Measurements from ENCODE around the gene KLHL40.

Gene KLHL40

DNA sequence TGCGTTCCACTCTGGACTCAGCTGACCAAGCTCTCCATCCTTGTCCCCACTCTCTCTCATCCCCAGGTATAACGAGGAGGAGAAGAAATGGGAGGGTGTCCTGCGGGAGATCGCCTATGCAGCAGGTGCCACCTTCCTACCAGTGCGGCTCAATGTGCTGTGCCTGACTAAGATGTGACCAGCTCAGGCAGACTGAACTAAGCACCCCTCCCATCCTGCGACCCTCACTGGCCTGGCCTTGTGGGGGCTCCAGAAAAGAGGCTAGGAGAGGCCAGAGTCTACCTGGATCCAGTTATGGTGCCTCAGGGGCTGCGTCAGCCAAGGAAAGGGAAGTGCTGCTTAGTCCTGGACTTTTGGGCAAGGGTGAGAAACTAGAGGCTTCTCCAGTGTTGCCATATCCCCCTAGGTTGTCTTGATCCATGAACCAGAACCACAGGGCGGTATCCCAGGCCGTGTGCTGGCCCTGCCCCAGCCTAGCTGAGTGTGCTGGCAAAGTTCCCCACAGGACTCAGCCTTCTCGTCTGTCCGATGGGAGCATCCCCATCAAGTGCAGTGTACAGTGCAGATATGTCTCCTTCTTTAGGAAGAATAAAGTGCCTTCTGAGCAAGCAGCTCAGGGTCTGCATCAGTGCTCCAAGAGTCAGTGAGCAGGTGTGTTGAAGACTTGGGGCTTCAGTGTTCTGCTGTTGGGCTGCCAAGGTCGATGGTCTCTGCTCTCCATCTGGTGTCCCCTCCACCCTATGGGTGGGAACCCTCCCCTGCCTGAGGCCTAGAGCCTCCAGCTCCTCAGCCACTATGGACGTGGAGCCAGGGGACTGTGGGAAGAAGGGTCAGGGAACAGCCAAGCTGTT is 6.7 kb downstream of the KLHL40 start:
- DNase-seq: peak; percentile 3

DNA sequence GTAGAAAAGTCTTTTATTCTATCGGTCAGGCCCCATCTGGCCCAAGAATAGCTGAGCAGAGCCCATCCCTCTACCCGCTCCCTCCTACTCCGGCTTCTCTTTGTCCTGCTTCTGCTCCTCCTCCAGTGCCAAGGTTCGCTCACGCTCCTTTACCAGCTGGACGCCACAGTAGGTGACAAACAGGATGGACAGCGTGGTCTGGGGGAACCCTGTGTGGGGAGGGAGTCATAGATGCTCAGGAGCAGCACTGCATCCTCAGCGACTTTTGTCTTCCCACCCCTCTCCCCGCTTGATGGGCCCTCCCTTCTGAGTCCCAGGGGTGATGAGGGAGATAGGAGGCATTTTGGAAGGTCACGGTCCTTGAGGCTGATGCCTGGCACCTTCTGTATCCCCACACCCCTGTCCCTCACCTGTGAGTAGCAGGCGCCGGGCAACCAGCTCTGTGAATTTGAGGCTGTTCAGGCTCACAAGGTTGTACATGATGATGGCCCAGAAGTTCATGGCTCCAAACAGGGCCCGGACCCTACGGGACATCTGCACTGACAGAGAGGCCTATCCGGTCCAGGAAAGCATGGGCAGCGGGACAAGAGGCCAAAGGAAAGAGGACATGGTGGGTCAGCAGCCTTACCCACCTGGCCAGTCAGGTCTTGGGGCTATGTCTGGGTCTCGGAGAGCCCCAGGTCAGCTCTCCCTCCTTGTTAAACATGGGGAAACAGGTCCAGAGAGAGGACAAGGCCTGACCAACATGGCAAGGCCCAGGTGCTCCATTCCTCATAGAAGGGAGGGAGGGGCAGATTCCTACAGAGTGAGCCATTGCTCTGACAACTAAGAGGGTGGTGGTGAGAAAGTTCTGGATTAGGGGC is 7.6 kb downstream of the KLHL40 start:
- DNase-seq: peak; percentile 4

DNA sequence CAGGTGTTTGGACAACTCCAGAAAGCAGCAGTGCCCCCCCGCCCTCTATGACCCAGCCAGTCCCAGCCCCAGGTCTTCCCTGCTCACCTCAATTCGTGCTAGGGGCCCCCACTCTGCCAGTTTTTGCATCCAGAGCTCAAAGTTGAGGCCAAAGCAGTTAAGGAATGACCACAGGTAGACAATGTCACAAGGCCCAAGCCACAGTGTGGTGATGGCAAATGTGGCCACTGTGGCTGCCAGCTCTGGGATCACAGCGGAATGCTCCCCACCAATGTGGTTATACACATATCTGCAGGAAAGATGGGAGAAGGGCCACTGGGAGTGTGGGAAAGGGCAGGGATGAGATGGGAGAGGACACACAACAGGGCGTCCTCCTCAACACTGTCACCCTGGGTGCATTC is 8.2 kb downstream of the KLHL40 start:
- no peak for DNase-seq

DNA sequence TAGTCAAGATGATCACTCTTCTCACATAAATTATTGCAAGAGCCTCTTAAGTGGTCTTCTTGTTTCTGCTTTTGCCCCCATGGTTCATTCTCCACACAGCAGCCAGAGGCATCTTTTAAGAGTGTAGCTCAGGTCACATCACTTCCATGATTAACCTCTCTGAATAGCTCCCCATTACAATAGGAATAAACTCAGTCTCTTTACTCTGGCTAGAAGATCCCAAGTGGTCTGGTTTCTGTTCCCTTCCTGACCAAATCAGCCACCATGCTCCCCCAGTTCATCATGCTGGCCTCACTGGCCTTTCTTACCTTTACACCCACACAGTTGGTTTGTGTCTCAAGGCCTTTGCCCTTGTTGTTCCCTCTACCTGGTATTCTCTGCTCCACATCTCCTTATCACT is 9.0 kb downstream of the KLHL40 start:
- no peak for DNase-seq

DNA sequence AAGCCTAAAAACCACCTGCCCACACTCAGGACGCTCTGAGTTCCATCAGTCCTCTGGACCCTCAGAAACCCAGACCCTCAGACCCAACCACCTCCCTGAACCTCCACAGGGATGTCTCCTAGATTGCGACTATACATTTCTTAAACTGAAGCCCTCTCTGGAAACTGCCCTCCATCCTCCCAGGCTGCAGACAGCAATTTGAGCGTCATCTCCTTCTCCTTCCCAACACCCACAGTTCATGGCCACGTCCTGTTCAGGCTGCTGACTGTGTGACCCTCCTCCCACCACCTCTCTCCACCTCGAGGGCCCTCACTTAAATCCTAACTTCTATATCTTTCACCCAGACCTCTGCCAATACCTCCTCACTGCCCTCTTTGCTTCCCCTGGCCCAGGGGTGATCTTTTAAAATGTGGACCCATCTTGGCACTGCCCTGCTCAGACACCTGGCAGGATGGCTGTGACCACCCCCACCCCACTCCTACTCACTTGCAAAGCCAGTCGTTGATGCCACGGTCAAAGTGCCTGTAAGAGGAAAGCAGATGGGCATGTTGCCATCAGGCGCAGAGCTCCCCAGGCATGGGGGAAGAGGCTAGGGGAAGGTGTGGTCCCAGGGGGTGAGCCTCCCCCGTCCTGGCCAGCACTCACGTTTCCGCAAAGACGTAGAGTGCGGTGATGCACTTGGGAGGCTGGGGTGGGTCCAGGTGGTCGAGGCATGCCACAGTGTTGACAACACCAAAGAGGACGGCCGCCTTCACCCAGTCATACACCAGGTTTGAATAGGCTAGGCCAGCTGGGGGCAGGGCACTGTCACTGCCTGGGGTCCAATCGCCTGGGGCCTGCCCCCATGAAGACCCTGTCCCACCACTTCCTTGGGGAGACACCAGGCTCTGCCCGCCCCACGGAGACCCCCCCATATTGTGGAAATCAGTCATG is 11.3 kb downstream of the KLHL40 start:
- DNase-seq: no peak

DNA sequence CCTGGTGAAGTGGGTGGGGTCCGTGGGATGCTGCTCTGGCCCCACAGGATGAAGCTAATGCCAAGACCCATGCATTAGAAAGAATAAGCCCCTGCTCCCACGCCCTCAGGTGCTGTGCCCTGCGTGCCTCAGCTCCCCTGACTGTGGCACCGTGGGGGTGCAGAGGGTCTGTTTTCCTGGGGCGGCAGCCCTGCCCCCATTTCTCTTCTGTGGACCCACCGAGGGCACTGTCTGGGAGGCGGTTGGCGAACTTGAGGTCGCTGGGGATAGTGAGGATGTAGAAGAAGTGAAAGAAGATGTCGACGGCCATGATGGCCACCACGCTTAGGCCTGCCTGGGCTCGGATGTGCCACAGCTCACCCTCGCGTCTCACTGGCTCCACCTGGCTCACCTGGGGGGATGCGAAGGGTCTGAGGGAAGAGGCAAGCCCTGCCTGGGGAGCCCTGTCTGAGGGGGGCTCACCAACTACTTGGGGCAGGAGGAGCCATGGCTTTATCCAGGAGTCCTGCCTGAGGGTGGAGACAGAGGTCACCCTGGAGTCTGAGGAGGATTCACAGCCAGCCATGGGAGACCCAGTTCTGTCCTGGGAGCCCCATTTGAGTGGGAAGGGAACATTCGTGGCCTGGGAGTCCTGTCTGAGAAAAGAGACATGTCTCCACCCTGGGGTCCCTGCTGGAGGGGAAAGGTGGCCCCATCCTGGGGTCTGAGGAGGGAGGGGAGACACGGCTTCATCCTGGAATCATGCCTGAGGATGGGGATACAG is 12.1 kb downstream of the KLHL40 start:
- DNase-seq: no peak

DNA sequence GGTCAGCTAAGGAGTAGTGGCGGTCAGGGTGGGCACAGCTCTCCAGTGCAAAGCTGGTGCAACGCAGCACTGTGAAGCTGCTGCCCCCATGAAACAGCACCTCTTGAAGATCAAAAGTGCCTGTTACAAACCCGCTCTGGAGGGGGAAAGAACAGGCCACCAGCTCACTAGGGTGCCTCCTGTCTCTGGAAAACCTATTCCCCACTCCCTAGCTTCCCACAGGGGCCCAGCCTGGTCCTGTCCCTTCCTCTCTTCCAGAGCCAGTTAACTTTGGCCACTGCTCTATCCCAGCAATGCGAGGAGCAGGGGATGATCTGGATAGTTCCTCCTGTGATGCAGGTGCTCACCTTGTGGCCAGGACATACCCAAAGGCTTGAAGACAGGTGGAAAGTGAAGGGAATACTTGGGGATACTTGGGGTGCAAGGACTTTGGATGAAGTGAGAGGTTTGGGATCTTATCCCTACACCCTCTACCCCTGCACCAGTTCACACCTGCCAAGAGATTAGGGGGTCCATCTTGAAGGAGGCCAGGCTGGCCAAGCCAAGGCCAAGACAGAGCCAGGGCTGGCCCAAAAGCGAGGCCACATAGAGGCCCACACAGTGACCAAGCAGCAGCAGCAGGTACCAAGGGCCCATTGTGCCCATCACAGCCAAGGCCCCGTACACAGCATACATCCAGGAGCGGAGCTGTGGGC is 13.0 kb downstream of the KLHL40 start:
- DNase-seq: no peak

DNA sequence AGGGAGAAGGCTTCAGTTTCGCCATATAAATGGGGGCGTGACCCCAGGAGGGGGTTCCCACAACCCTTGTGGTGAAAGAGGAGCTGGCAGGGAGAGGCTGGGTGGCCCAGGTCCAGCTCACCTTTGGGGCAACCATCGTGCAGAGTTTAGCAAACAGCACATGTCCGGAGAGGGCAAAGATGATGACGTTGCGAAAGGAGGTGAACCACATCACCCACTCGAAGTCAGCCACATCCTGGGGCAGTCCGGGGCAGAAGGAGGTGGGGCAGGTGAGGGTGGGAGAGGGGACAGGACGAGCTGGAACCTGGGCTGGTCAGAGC is 13.5 kb downstream of the KLHL40 start:
- no peak for DNase-seq

DNA sequence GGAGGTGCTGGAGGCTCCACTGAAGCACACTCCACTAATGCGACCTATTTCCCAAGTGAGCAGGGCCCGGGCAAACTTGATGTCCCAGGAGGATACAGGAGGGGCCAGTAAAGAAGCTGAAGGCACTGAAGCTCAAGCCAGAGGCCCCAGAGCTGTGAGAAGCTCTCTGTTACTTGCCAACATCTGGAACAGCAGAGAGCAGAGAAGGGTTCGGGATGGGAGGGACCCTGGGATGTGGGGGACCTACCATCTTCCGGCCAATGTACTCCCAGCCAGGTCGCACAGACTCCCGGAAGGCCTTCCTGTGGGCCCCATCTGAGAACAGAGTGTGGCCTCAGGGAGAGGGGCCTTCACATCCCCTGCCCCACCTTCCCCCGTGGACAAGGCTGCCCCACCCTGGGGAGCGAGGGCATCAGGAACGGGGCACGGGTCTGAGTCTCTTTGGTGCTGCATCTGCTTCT is 14.2 kb downstream of the KLHL40 start:
- no peak for DNase-seq

DNA sequence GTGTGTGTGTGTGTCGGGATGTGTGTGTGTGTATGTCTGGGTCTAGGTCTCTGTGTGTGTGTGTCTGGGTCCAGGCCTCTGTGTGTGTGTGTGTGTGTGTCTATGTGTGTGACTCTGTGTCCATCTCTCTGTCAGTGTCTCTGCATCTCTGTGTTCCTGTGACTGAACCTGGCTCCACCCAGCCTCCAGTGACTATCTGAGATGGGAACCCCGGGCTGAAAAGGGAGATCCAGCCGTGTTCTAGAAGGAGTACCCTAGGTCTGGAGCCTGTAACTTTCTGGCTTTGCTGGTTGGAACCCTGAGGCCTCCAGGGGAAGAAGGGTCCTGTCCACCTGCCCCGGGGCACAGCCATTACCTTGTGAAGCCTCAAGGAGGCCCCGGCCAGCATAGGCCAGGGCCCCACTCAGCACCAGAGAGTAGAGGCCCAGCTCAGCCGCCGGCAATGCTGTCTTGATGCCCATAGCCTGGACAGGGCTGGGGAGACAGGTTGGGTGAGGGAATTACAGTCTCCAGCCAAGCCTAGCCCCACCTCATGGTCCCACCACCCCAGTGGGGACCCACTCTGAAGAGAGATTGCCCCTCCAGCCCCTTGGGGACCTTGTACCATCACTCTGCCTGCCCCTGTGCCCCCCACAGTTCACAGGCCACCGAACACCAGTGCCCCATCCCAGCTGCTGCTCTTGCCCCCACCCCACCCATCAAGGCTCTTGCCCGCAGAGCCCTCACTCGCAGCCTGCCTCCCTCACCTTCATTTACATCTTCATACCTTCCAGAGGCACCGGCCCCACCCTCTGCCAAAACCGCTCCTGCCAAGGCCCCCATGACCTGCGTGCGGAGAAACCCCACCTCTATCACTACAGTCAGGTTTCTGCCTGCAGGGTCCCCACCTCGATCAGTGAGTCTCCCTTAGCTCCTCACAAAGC is 15.3 kb downstream of the KLHL40 start:
- no peak for DNase-seq

DNA sequence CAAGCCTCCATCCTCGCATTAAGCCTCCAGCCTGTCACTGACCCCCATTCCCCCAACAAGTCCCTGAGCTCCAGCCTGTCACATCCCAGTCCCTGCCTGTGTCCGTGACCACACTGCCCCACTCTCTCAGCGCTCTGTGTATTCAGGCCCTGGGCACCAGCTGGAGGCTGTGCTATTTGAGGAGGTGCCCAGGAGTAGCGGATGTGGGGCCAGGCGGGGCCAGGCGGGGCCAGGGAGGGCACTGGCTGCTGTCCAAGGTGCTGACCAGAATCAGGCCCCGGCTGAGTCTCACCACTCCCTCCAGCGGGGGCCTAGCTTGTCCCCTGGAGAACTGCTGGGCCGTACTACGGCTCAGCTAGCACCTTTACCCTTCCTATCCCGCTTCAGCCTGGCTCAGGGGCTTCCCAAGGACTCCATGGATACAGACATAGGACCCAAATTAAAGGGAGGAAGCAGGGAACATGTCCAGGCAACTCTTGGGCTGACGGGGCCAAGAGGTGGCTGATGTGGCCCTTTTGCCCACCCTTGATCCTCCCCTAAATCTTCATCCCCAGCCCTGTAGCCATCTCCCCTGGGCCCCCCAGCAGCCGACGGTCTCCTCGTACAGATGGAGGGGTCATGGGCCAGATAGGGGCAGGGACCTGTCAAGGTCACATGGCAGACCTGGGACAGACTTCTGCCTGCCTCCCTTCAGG is 16.2 kb downstream of the KLHL40 start:
- peak; percentile 48 for DNase-seq

DNA sequence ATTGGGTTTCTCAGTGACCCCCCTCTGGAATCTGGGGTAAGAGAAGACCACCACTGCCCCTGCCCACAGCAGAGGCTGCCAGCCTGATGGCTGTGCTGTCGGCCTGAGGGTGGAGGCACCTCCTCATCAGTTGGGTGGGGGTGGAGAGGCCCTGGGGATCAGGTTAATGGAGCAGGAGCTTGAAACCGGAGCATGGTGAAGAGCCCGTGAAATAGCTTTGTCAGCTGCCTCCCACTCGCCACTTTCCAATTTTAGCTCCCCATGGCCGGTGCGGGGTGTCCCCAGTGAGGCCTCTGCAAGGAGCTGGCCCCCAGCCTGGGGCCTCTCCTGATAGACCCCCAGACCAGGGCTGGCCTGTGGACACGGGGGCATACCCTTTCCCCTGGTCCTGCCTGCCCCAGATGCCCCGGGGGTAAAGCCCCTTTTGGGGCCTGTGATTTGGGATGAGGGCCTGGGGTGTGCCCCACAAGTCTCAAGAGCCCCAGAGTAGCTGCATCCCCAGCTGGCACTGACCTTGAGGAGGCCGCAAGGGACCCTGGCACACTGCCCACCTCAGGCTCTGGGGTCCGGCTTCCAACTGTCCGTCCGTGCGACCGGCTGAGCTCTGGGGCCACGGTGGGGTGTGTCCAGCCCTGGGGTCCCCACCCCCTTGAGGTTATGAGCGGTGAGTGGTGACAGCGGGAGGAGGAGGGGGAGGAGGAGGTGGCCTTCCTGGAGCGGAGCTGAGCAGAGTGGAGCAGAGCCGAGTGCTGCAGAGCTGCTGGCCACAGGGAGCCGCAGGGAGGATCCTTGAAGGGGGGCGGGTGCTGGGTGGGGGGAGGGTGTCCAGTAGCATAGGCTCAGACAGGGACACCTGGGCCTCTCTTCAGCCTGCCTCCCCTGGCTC is 17.0 kb downstream of the KLHL40 start, which contains the start of gene HHATL:
TSS of gene HHATL (minus strand) at position 733 of the 886 bp plus-strand sequence. CDS start 1,972 bp downstream, outside the sequence.
- no peak for DNase-seq

DNA sequence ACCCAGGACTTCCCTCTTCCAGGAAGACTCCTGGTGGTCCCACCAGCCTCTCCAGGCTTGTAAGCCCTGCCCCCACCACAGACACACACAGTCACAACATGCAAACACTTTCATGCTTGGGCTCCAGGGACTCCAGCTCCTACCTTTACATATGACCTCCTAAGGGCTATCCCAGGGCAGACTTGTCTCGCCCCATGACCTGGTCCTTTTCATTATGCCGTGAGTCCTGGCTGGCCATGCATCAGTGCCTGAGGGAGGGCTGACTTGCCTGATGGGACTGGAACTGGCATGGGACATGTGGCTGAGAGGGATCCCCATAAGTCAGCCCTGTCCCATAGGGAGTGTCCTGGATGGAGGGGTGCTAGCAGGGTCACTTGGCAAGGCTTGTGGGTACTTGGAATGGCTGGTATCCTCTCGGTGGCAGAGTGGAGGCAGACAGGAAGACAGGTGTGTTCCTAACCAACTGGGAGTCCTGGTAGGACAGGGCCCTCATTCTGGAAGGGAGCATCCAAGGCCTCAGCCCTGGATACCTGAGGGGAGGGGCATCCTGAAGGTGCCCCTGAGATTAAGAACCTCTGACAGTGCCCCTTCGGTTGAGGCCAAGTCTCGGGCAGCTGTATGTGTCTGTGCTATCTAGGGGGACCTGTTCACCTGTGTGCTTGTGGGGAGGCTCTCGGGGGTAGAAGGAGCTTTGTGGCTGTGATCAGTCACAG is 17.8 kb downstream of the KLHL40 start:
- DNase-seq: no peak

DNA sequence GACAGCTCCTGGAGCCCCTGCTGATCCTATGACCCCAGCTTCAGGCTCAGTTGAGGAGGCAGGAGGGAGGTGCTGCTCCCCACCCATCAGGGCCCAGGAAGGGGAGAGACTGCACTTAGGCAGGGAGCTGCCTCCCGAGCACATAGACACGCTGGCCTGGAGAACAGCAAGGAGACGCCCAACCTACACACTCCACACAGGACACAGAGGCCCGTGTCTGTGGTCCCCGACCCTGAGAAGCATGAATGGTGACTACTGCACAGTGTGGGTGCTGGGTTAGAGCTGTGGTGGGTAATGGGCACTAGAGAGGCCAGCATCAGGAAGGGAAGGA is 18.3 kb downstream of the KLHL40 start:
- no peak for DNase-seq

DNA sequence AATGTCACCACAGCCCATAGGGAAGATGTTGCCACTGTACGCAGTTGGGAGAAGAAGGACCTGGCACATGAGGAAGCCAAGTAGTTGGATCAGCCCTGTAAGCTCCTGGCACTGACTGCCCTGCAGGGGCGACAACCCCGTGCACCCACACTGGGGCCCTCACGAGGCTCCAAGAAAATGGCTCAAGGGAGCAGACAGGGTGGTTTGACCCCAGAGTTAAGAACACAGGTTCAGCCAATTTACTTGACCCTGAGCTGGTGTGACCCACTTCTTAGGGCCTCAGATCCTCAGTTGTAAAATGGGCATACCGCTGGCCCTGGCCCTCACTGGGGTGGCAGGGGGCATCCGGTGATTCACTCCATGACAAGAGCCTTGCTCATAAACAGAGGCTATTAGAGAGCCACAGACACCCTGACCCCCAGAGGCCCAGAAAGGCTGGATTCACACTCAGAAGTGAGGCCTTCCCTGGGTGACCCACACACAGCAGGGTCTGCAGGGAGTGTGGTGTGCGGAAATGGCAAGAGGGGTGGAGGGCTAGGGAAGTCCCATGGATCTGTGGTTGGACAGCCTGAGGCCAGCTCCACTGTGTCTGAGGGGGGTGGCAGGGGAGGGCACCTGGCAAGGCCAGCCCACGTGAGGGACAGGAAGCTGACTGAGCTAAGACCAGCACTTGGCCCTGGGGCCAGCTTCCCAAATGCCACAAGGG is 19.0 kb downstream of the KLHL40 start:
- DNase-seq: no peak

DNA sequence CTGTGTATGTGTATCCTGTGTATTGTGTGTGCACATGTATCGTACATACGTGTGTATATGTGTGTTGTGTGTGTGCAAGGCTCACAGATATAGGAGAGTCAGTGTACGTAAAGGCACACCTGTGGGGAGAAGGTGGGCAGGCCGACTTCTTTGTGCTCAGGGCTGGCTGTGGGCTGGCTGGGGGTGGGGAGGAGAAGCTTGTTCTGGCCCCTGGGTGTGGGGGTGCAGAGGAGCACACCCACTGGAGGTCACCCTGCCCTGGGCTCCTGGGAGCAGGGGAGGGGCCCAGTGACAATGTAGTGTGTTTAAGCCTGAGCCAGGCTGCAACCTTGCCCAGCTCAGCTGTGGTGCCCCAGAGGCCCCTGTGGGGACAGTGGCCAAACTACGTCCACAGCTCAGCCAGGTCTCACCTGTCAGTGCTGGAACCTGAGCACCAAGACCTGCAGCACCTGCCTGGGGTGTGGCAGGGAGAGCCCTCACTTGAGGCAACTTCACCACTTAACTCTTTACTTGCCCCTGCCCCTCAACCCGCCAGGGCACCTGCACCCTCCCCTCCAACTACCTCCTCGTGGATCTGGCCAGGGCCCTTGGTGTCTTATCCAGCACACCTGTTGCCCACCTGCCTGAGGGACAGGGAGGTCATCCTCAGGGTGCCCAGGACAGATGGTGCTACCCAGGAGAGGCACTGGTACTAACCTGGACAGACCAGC is 19.9 kb downstream of the KLHL40 start:
- DNase-seq: no peak

Data from activated naive CD4-positive, alpha-beta T cell treated with anti-CD3 and anti-CD28 coated beads, Interleukin-2, amount 50 U/mL, for 16 hours (primary cell).